Activated effector memory CD4-positive, alpha-beta T cell treated with anti-CD3 and anti-CD28 coated beads, Interleukin-2, amount 50 U/mL, for 16 hours (primary cell): ENCODE measurements around the gene XDH.

Experiments
- DNase-seq: peaks from one replicate; pipeline ENCODE4 v3.0.0-alpha.2; 2020

Gene XDH

GRCh38 chr2:31414601-31415241, at the start of gene XDH:
TSS of gene XDH (minus strand) at chr2:31414742. CDS start at chr2:31414666, 76 bp downstream.
- no peak for DNase-seq

GRCh38 chr2:31457651-31458050, 43.1 kb upstream of the XDH start:
- no peak for DNase-seq

- no peak for DNase-seq
Observed at GRCh38 chr2:31446848-31447247, 32.3 kb upstream of the XDH start.

- no peak for DNase-seq
Observed at GRCh38 chr2:31442376-31442775, 27.8 kb upstream of the XDH start.

GRCh38 chr2:31440764-31441163, 26.2 kb upstream of the XDH start:
- DNase-seq, result no peak

GRCh38 chr2:31434911-31435310, 20.4 kb upstream of the XDH start:
- no peak for DNase-seq

- DNase-seq, result no peak
Observed at GRCh38 chr2:31433541-31433940, 19.0 kb upstream of the XDH start.

- DNase-seq, result no peak
Observed at GRCh38 chr2:31430439-31431165, 16.1 kb upstream of the XDH start.

GRCh38 chr2:31429759-31430438, 15.4 kb upstream of the XDH start:
- DNase-seq, result peak; percentile 79

GRCh38 chr2:31429040-31429439, 14.5 kb upstream of the XDH start:
- DNase-seq, result no peak

GRCh38 chr2:31428001-31428418, 13.5 kb upstream of the XDH start:
- DNase-seq, result no peak

GRCh38 chr2:31426096-31426495, 11.6 kb upstream of the XDH start:
- DNase-seq, result no peak

- no peak for DNase-seq
Observed at GRCh38 chr2:31421634-31422033, 7.1 kb upstream of the XDH start.

GRCh38 chr2:31420936-31421335, 6.4 kb upstream of the XDH start:
- DNase-seq, result no peak

- DNase-seq, result no peak
Observed at GRCh38 chr2:31419386-31419785, 4.8 kb upstream of the XDH start.

GRCh38 chr2:31415421-31415820, 879 bp upstream of the XDH start:
- DNase-seq, result no peak

- DNase-seq, result no peak
Observed at GRCh38 chr2:31413862-31414550, 536 bp downstream of the XDH start.

- no peak for DNase-seq
Observed at GRCh38 chr2:31413025-31413424, 1.5 kb downstream of the XDH start.

GRCh38 chr2:31411771-31412170, 2.8 kb downstream of the XDH start:
- no peak for DNase-seq

GRCh38 chr2:31406593-31407385, 7.8 kb downstream of the XDH start:
- no peak for DNase-seq

- DNase-seq, result no peak
Observed at GRCh38 chr2:31404827-31405226, 9.7 kb downstream of the XDH start.

- DNase-seq, result no peak
Observed at GRCh38 chr2:31404302-31404701, 10.2 kb downstream of the XDH start.

GRCh38 chr2:31402388-31402787, 12.2 kb downstream of the XDH start:
- DNase-seq, result no peak
